ENCODE measurements around the gene SCGN.

Gene SCGN

GRCh38 chr6:25686856-25687255, 34.8 kb downstream of the SCGN start:
- Mint-ChIP-seq H3K36me3 (no peaks in the 10 kb centered on the region), H3K9me3 (ENCODE audit: low read depth) (no peaks in the 10 kb centered on the region), H3K27ac (no peak overlapping the region), H3K4me1 (ENCODE audit: low read depth) (no peaks in the 10 kb centered on the region), H3K4me3 (no peak overlapping the region), H3K27me3 (peaks cover 15% of the 10 kb centered on the region)

DNA sequence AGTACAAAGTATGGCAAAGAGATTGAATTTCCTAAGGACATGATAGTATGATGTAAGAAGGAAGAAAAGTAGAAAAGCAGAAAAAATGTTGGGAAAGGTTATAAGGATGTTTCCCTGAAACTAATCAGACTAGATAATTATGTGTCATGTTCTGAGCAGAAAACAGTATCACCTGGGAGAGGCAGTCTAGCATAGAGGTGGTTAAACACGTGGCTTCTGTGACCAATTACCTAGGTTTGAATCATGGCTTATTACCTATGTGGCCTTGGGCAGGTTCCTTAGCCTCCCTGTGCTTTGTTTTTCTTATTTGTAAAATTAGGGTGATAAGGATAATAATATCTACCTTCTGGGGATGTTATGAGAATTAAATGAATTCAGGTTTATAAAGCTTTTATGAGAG, 38.0 kb downstream of the SCGN start:
- Mint-ChIP-seq H3K4me1 (ENCODE audit: low read depth) (no peaks in the 10 kb centered on the region), H3K27me3 (peaks cover 14% of the 10 kb centered on the region), H3K9me3 (ENCODE audit: low read depth) (no peaks in the 10 kb centered on the region), H3K27ac (no peak overlapping the region), H3K36me3 (no peaks in the 10 kb centered on the region), H3K4me3 (no peak overlapping the region)

DNA sequence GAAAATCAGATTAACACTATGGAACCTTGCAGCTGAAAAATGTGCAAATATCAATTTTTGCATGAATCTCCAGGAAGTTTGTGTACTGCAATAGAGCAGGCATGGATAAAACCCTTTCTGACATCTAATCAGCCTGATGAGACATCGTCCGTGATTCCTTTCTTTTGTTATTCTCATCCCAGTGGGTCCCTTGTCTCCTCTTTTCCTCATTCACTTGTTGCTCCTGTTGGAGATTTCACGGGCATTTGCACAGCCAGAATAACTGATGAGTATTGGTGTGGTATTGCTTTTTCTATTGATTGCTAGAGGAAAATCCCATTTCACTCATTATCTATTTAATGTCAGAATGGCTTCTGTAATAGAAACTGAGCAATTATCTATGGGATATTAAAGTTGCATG, 39.9 kb downstream of the SCGN start:
- Mint-ChIP-seq H3K4me1 (ENCODE audit: low read depth) (no peaks in the 10 kb centered on the region), H3K27me3 (peaks cover 18% of the 10 kb centered on the region), H3K36me3 (no peaks in the 10 kb centered on the region), H3K27ac (no peak overlapping the region), H3K4me3 (no peak overlapping the region), H3K9me3 (ENCODE audit: low read depth) (no peaks in the 10 kb centered on the region)

DNA sequence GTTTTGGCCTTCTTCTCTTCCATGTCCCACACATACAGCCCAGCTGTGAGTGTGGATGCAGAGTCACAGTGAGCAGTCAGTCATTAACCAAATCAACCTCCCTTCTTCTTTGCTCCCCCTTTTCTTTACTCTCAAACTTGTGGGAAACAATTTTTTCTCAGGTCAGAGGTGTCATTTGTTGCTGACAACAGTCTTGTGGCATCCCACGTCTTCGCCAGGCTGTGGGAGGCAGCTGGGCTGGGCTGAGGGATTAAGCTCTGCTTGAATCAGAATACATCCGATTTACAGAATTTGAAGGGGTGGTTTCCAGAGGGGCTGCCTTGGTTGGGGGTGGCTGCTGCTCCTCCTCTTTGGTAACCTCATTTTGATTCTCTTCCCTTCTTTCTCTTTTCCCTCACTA, 40.5 kb downstream of the SCGN start:
- H3K27me3 Mint-ChIP-seq = peaks cover 18% of the 10 kb centered on the region
- H3K4me1 Mint-ChIP-seq (ENCODE audit: low read depth) = no peaks in the 10 kb centered on the region
- no peak overlapping the region for H3K4me3 Mint-ChIP-seq
- no peaks in the 10 kb centered on the region for H3K36me3 Mint-ChIP-seq
- H3K27ac Mint-ChIP-seq = no peak overlapping the region
- no peaks in the 10 kb centered on the region for H3K9me3 Mint-ChIP-seq (ENCODE audit: low read depth)

DNA sequence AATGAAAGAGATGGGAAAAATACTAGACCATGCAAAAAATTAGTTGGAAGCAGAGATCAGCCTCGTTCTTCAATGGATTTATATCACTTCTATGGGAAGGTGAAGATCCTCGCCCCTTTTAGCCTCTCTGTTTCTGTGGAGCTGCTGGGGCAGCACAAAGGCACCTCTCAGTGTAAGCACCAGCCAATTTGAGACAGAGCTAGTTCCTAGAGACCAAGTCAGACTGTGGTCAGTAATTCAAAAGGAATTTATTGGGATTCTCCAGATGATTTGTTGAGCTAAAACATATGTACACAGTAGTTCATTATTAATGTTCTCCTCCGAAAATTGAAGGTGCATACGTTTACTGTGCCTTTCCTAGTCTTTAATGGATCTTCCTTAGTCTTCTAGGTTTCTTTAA, 42.4 kb downstream of the SCGN start:
- Mint-ChIP-seq H3K4me1 (ENCODE audit: low read depth) (no peaks in the 10 kb centered on the region), H3K27me3 (peaks cover 10% of the 10 kb centered on the region), H3K36me3 (no peaks in the 10 kb centered on the region), H3K9me3 (ENCODE audit: low read depth) (no peaks in the 10 kb centered on the region), H3K4me3 (no peak overlapping the region), H3K27ac (no peak overlapping the region)

GRCh38 chr6:25695671-25696070, 43.7 kb downstream of the SCGN start:
- Mint-ChIP-seq H3K36me3 (no peaks in the 10 kb centered on the region), H3K4me1 (ENCODE audit: low read depth) (no peaks in the 10 kb centered on the region), H3K4me3 (no peak overlapping the region), H3K9me3 (ENCODE audit: low read depth) (no peaks in the 10 kb centered on the region), H3K27me3 (peaks cover 8% of the 10 kb centered on the region), H3K27ac (no peak overlapping the region)

DNA sequence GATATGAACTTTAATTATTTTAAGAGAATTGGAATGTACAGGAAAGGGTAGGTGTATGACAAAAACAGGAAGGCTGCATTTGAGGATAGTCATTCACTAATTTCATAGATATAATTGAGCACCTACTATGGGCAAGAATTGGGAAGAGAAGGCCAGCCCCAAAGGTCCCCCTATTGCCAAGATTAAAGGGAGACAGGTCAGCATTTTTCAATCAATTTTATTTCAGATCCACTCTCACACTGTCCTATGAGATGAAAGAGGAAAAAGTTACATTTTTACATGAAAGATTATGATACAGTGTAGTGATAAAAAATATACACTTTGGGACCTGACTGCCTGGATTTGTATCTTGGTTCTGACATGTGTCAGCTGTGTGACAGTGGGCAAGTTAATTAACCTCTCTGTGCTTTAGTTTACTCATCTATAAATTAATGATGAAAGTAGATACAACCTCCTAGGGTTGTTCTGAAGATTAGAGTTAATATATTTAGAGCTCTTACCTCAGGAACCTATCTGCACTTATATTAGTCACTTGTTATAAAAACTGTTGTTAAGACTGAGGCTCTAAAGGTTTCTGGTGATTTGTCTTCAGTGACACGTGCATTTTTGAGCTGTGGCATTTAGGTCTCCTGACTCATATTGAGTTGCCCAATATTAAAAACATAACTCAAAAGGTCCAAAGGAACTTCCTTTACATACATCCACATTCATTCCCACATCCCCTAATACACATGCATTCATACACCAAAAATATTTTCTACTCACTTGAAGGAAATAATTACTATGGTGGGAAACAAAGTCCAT, 45.7 kb downstream of the SCGN start:
- Mint-ChIP-seq H3K4me3 (no peak overlapping the region), H3K9me3 (ENCODE audit: low read depth) (no peaks in the 10 kb centered on the region), H3K36me3 (no peaks in the 10 kb centered on the region), H3K4me1 (ENCODE audit: low read depth) (no peaks in the 10 kb centered on the region), H3K27ac (no peak overlapping the region), H3K27me3 (peaks cover 8% of the 10 kb centered on the region)

DNA sequence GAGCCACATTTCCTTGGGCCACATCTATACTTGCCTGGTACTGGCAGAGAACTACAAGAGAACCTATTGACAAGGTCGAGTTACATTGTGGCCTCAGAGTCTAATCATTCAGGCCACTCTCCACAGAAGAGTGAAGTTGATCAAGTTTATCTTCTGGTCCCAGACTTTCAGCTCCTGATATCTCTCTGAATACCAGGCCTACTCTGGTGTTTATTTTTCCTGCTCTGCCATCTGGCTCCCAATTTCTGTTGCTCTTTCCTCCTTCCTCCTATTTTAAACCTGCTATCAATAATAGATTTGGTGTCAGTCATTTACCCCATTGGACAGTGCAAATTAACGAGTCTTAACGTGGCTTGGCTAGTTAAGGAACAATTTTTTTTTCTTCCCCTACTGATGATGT, 46.6 kb downstream of the SCGN start:
- Mint-ChIP-seq H3K27ac (no peak overlapping the region), H3K36me3 (no peaks in the 10 kb centered on the region), H3K4me1 (ENCODE audit: low read depth) (no peaks in the 10 kb centered on the region)

DNA sequence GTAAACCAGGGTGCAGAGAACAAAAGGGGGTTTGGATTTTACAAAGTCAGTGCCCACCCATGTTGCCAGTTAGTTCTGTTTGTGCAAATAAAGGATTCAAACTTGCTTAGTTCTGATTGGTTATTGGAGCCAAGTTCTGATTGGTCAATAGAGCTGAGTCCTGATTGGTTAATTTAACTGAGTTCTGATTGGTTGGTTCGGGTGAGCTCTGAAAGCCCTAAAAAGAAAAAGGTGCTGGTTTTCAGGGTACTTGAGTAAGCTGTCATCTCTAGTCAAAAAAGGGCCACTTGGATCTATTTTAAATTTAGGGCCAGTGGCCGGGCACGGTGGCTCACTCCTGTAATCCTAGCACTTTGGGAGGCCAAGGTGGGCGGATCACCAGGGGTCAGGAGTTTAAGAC, 47.6 kb downstream of the SCGN start:
- H3K4me1 Mint-ChIP-seq (ENCODE audit: low read depth) = no peaks in the 10 kb centered on the region
- H3K27me3 Mint-ChIP-seq = peaks cover 11% of the 10 kb centered on the region
- no peak overlapping the region for H3K4me3 Mint-ChIP-seq
- H3K9me3 Mint-ChIP-seq (ENCODE audit: low read depth) = no peaks in the 10 kb centered on the region
- no peaks in the 10 kb centered on the region for H3K36me3 Mint-ChIP-seq
- no peak overlapping the region for H3K27ac Mint-ChIP-seq

More for the DNA sequence above, 46.6 kb downstream of the SCGN start:
- Mint-ChIP-seq H3K9me3 (ENCODE audit: low read depth) (no peaks in the 10 kb centered on the region), H3K4me3 (no peak overlapping the region), H3K27me3 (peaks cover 8% of the 10 kb centered on the region)

DNA sequence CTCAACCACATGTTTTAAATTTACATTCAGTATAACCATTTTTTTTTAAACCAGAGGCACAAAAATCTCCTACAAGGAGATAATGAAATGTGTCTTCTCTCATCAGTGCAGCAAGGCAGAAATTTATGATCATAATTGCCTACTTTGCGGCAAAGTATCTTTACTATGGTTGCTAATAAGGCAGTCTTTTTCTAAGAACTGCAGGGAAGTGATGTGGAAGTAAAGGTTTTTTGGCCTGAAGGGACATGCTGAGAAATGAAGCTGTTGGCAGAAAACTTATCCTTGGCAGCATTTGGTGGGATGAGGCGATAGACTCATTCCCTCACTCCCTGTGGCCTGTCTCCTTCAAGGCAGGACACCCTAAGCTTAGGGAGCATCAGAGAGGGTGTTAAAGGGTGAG, 48.7 kb downstream of the SCGN start:
- H3K27me3 Mint-ChIP-seq = peaks cover 9% of the 10 kb centered on the region
- no peaks in the 10 kb centered on the region for H3K36me3 Mint-ChIP-seq
- H3K27ac Mint-ChIP-seq = no peak overlapping the region
- no peaks in the 10 kb centered on the region for H3K9me3 Mint-ChIP-seq (ENCODE audit: low read depth)
- H3K4me1 Mint-ChIP-seq (ENCODE audit: low read depth) = no peaks in the 10 kb centered on the region
- H3K4me3 Mint-ChIP-seq = no peak overlapping the region

- Mint-ChIP-seq H3K4me1 (ENCODE audit: low read depth) (no peaks in the 10 kb centered on the region), H3K4me3 (no peak overlapping the region), H3K9me3 (ENCODE audit: low read depth) (no peaks in the 10 kb centered on the region), H3K27me3 (peaks cover 7% of the 10 kb centered on the region), H3K27ac (no peak overlapping the region), H3K36me3 (no peaks in the 10 kb centered on the region)
Observed at GRCh38 chr6:25701807-25702206, 49.8 kb downstream of the SCGN start.

- Mint-ChIP-seq H3K9me3 (ENCODE audit: low read depth) (no peaks in the 10 kb centered on the region), H3K36me3 (no peaks in the 10 kb centered on the region), H3K27me3 (peaks cover 9% of the 10 kb centered on the region), H3K4me1 (ENCODE audit: low read depth) (no peaks in the 10 kb centered on the region), H3K27ac (no peak overlapping the region), H3K4me3 (no peak overlapping the region)
Observed at GRCh38 chr6:25703005-25703404, 51.0 kb downstream of the SCGN start.

DNA sequence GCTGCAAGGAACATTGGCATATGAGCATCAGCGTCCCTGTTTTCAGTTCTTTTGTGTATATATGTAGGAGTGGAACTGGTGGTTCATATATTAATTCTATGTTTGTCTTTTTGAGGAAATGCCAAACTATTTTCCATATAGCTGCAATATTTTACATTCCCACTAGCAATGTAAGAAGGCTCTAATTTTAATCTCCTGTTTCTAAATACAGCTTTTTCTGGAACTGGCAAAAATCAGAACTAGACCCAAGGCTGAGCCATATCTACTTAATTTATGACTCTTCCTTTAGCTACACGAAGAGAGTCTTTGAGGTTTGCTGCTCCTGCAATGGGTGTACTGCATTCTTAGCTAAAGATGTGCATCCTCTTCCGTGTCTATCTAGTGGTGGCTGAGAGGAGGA, 52.0 kb downstream of the SCGN start:
- H3K27me3 Mint-ChIP-seq = peaks cover 9% of the 10 kb centered on the region
- no peaks in the 10 kb centered on the region for H3K36me3 Mint-ChIP-seq
- no peak overlapping the region for H3K27ac Mint-ChIP-seq
- H3K4me3 Mint-ChIP-seq = no peak overlapping the region
- H3K4me1 Mint-ChIP-seq (ENCODE audit: low read depth) = no peaks in the 10 kb centered on the region
- no peaks in the 10 kb centered on the region for H3K9me3 Mint-ChIP-seq (ENCODE audit: low read depth)

- no peaks in the 10 kb centered on the region for H3K4me1 Mint-ChIP-seq (ENCODE audit: low read depth)
- no peak overlapping the region for H3K4me3 Mint-ChIP-seq
- H3K27me3 Mint-ChIP-seq = peaks cover 9% of the 10 kb centered on the region
- H3K36me3 Mint-ChIP-seq = no peaks in the 10 kb centered on the region
- H3K27ac Mint-ChIP-seq = no peak overlapping the region
- H3K9me3 Mint-ChIP-seq (ENCODE audit: low read depth) = no peaks in the 10 kb centered on the region
Observed at GRCh38 chr6:25706314-25707014, 54.4 kb downstream of the SCGN start.

- H3K36me3 Mint-ChIP-seq = no peaks in the 10 kb centered on the region
Observed at GRCh38 chr6:25709761-25710160, 57.7 kb downstream of the SCGN start.

DNA sequence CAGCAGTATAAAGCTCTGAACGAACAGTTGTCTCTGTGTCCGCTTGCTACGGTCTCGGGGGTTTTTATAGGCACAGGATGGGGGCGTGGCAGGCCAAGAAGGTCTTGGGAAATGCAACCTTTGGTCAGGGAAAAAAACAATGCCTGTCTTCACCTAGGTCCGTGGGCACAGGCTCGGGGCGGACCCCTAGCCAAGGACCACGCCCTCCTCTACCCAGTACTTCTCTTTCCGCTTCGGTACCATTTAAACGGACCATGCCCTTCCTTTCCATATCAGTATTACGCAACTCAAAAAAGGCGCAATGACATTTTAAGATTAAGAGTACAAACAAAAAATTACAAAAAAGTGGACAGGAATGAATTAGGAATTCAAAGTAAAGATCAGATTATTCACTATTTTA, 58.3 kb downstream of the SCGN start:
- Mint-ChIP-seq H3K4me3 (no peak overlapping the region), H3K4me1 (ENCODE audit: low read depth) (no peaks in the 10 kb centered on the region), H3K27ac (no peak overlapping the region), H3K27me3 (peaks cover 2% of the 10 kb centered on the region), H3K9me3 (ENCODE audit: low read depth) (no peaks in the 10 kb centered on the region), H3K36me3 (no peaks in the 10 kb centered on the region)

More at GRCh38 chr6:25709761-25710160, 57.7 kb downstream of the SCGN start:
- Mint-ChIP-seq H3K9me3 (ENCODE audit: low read depth) (no peaks in the 10 kb centered on the region), H3K27me3 (peaks cover 2% of the 10 kb centered on the region), H3K4me3 (no peak overlapping the region), H3K27ac (no peak overlapping the region), H3K4me1 (ENCODE audit: low read depth) (no peaks in the 10 kb centered on the region)

Measured in activated naive CD8-positive, alpha-beta T cell (primary cell).